Colonic mucosa (tissue), 4 donors: ENCODE data around the gene SARM1. TPM values are rescaled to one million over a fixed set of nuclear protein-coding genes. Genes with fewer than 3 reads are reported as not detected.
A peak's percentile ranks its signal among the peaks of the same experiment; 100 is the strongest.

ENCODE experiments used
- DNase-seq: peaks from one replicate; pipeline ENCODE4 v3.0.0-alpha.2; 2020
- H3K27ac ChIP-seq: fragments of 200-600 bp; one replicate; pipeline ENCODE4 v1.8.0; 2021
- H3K27me3 ChIP-seq: fragments of 200-600 bp; one replicate; pipeline ENCODE4 v1.8.0; 2021
- H3K36me3 ChIP-seq: fragments of 200-600 bp; one replicate; pipeline ENCODE4 v1.8.0; 2021
- H3K4me1 ChIP-seq: fragments of 200-600 bp; one replicate; pipeline ENCODE4 v1.8.0; 2021; ENCODE audit warnings: mild to moderate bottlenecking
- H3K4me3 ChIP-seq: fragments of 200-600 bp; one replicate; pipeline ENCODE4 v1.8.0; 2021
- H3K9ac ChIP-seq, 2 donors: one replicate each; pipeline ENCODE4 v1.7.0; 2013; ENCODE audit warnings: control low read depth in 2 of 2, low read depth in 2 of 2, low read length in 2 of 2
- H3K9me3 ChIP-seq: fragments of 200-600 bp; one replicate; pipeline ENCODE4 v1.8.0; 2021
- intact Hi-C: fragments of 100-400 bp; cut with DNase I; formaldehyde crosslinking; loops from one replicate; pipeline ENCODE4 v1.14.1; 2022
- total RNA-seq, 2 donors: library from RNA; stranded (reverse); fragmentation: NEBNext Ultra II Directional in 1 of 2; extraction: Animal tissue kit (Norgen Biotek cat#: 25700) in 1 of 2; gene quantifications; one replicate each; pipeline ENCODE4 v1.2.1, GENCODE V29; 2021
- TF ChIP-seq, protein P1 (sequence below): fragments of 200-600 bp; IDR thresholded peaks from one replicate; pipeline ENCODE4 v1.8.0; 2022; ENCODE audit warnings: antibody characterized with exemption, mild to moderate bottlenecking
- donor health status: healthy.
- donor health status: DM: no; HTN: no; CAD: no.
- donor health status: DM: no; HTN: no; CAD: no.

Gene SARM1
- total RNA-seq, 2 donors from 2014 or later: 7.7 to 10.8 TPM

DNA sequence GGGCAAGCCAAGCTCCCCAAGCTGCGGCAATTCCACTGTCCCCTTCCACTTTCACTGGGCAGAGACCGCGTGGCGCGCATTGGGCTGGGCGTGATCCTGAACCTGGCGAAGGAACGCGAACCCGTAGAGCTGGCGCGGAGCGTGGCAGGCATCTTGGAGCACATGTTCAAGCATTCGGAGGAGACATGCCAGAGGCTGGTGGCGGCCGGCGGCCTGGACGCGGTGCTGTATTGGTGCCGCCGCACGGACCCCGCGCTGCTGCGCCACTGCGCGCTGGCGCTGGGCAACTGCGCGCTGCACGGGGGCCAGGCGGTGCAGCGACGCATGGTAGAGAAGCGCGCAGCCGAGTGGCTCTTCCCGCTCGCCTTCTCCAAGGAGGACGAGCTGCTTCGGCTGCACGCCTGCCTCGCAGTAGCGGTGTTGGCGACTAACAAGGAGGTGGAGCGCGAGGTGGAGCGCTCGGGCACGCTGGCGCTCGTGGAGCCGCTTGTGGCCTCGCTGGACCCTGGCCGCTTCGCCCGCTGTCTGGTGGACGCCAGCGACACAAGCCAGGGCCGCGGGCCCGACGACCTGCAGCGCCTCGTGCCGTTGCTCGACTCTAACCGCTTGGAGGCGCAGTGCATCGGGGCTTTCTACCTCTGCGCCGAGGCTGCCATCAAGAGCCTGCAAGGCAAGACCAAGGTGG, 9.8 kb downstream of the SARM1 start:
- intact Hi-C loops: loop anchor here (5.0 kb wide), 1 partner anchor 36 kb away; no protein-coding TSS in a partner anchor
- Histone ChIP-seq H3K4me3 (peak overlapping the region; percentile 19), H3K27ac (no peak overlapping the region), H3K9ac (no peak overlapping the region), H3K9me3 (no peaks in the 10 kb centered on the region), H3K4me1 (no peaks in the 10 kb centered on the region), H3K27me3 (peaks cover 7% of the 10 kb centered on the region), H3K36me3 (no peaks in the 10 kb centered on the region)
- TF ChIP-seq, protein P1, sequence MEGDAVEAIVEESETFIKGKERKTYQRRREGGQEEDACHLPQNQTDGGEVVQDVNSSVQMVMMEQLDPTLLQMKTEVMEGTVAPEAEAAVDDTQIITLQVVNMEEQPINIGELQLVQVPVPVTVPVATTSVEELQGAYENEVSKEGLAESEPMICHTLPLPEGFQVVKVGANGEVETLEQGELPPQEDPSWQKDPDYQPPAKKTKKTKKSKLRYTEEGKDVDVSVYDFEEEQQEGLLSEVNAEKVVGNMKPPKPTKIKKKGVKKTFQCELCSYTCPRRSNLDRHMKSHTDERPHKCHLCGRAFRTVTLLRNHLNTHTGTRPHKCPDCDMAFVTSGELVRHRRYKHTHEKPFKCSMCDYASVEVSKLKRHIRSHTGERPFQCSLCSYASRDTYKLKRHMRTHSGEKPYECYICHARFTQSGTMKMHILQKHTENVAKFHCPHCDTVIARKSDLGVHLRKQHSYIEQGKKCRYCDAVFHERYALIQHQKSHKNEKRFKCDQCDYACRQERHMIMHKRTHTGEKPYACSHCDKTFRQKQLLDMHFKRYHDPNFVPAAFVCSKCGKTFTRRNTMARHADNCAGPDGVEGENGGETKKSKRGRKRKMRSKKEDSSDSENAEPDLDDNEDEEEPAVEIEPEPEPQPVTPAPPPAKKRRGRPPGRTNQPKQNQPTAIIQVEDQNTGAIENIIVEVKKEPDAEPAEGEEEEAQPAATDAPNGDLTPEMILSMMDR: peak; percentile 26
- peak; percentile 54 for DNase-seq

DNA sequence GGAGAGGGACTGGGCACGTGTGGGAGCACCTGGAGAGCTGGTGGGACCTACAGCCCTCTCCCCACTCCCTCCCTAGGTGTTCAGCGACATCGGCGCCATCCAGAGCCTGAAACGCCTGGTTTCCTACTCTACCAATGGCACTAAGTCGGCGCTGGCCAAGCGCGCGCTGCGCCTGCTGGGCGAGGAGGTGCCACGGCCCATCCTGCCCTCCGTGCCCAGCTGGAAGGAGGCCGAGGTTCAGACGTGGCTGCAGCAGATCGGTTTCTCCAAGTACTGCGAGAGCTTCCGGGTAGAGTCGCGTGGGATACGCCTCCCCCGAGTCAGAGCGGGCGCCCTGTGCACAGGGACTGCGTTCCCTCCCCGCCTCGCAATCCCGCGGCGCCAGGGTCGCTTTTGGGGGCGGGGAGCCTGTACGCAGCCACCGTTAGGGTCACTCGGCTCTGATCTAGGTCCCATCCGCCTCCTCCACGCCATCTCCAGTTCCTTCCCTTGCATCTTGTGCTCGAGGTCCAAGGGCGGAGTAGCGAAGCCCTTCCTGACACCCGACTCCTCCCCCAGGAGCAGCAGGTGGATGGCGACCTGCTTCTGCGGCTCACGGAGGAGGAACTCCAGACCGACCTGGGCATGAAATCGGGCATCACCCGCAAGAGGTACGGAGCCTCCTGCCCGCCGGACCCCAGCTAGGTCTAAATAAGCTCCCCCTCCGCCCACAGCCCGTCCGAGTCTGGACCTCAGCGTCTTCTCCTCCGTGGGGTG, 13.0 kb downstream of the SARM1 start:
- H3K27ac ChIP-seq: peak overlapping the region; percentile 51

DNA sequence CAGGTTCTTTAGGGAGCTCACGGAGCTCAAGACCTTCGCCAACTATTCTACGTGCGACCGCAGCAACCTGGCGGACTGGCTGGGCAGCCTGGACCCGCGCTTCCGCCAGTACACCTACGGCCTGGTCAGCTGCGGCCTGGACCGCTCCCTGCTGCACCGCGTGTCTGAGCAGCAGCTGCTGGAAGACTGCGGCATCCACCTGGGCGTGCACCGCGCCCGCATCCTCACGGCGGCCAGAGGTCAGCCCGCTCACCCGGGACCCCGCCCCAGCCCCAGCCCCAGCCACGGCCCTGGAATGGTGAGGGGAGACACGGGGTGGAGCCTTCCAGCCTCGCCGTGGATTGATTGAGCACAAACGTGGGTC, 13.5 kb downstream of the SARM1 start:
- Histone ChIP-seq H3K27me3 (peaks cover 7% of the 10 kb centered on the region), H3K4me3 (peak overlapping the region; percentile 72), H3K4me1 (no peaks in the 10 kb centered on the region), H3K27ac (peak overlapping the region; percentile 51), H3K9ac (peak overlapping the region; percentile 41 to 63), H3K9me3 (no peaks in the 10 kb centered on the region), H3K36me3 (no peaks in the 10 kb centered on the region)
- DNase-seq: peak; percentile 55
- TF ChIP-seq, protein P1: no peak
- intact Hi-C loops: no loop called here

More for the DNA sequence above, 13.0 kb downstream of the SARM1 start:
- peaks cover 7% of the 10 kb centered on the region for H3K27me3 ChIP-seq
- intact Hi-C loops: loop anchor here (5.0 kb wide), 1 partner anchor 33 kb away; no protein-coding TSS in a partner anchor
- H3K4me1 ChIP-seq: no peaks in the 10 kb centered on the region
- H3K4me3 ChIP-seq: peak overlapping the region; percentile 72
- no peaks in the 10 kb centered on the region for H3K36me3 ChIP-seq
- peak; percentile 84 for DNase-seq
- TF ChIP-seq, protein P1: no peak
- peak overlapping the region; percentile 41 to 63 for H3K9ac ChIP-seq
- no peaks in the 10 kb centered on the region for H3K9me3 ChIP-seq

DNA sequence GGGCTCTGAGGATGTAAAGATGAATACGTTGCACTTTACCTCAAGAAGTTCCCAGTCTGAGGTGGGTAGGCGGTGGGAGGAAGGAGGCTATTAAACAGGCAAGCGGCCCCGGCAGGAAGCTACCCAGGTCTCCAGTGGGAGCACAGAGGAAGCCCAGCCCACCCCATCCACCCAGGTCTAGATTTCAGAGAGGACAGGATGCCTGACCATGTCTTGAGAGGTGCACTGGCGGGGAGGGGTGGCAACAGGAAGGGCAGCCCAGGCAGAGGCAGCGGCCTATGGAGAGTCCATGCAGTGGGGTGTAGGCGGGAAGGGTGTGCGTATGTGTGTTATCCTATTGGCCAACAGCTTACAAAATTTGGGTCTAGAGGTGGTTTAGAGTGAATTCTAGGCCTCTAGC, 13.9 kb downstream of the SARM1 start:
- no peak overlapping the region for H3K9ac ChIP-seq
- no peak overlapping the region for H3K27ac ChIP-seq
- no peaks in the 10 kb centered on the region for H3K36me3 ChIP-seq
- H3K4me3 ChIP-seq: peak overlapping the region; percentile 72
- peaks cover 7% of the 10 kb centered on the region for H3K27me3 ChIP-seq
- DNase-seq: no peak
- TF ChIP-seq, protein P1: no peak
- no peaks in the 10 kb centered on the region for H3K9me3 ChIP-seq
- no peaks in the 10 kb centered on the region for H3K4me1 ChIP-seq
- intact Hi-C loops: no loop called here

DNA sequence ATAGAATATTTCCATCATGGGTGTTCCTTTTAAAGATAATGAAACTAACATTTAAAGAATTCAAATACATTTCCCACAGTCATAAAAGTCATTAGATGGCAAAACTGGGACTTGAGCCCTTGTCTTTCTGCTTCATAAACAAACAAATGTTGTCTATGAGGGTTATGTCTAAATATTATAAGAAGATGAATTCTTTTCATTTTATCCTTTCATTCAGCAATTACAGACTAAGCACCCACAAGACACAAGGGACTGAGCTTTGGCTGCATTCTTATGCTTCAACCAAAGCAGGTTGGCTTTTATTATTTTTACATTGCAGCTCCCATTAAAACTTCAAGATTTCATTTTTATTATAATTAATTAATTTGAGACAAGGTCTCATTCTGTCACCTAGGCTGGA, 14.9 kb downstream of the SARM1 start:
- Histone ChIP-seq H3K27me3 (peaks cover 2% of the 10 kb centered on the region), H3K36me3 (no peaks in the 10 kb centered on the region), H3K4me1 (no peaks in the 10 kb centered on the region), H3K4me3 (no peak overlapping the region), H3K27ac (no peak overlapping the region), H3K9ac (no peak overlapping the region), H3K9me3 (no peaks in the 10 kb centered on the region)
- intact Hi-C loops: no loop called here
- TF ChIP-seq, protein P1: no peak
- no peak for DNase-seq
